HG03521 (cell line): ENCODE data around the gene XRN1.
"Not testable (repeated sequence)": the region's sequence is repeated elsewhere in the genome, so short reads cannot be mapped to it uniquely, and the experiment has no call there.

Experiments used
- ATAC-seq: cut with Tn5 transposase; IDR thresholded peaks from one replicate; pipeline ENCODE4 v1.9.1; 2021; ENCODE audit warnings: mild to moderate bottlenecking, moderate library complexity; ENCODE audit not compliant: unreplicated experiment

The XRN1 gene

GRCh38 chr3:142436951-142437585 is 10.8 kb downstream of the XRN1 start:
- no peak for ATAC-seq

- ATAC-seq: no peak
Measured at GRCh38 chr3:142434503-142434902, 13.3 kb downstream of the XRN1 start.

GRCh38 chr3:142433110-142433509 is 14.7 kb downstream of the XRN1 start:
- no peak for ATAC-seq

GRCh38 chr3:142429582-142429981 is 18.3 kb downstream of the XRN1 start:
- ATAC-seq: no peak

- no peak for ATAC-seq
Measured at GRCh38 chr3:142424754-142425153, 23.1 kb downstream of the XRN1 start.

GRCh38 chr3:142418926-142419592 is 28.8 kb downstream of the XRN1 start:
- ATAC-seq: no peak

GRCh38 chr3:142417302-142417701 is 30.5 kb downstream of the XRN1 start:
- no peak for ATAC-seq

GRCh38 chr3:142400537-142400936 is 47.3 kb downstream of the XRN1 start:
- ATAC-seq: not testable (repeated sequence)

- ATAC-seq: no peak
Measured at GRCh38 chr3:142394921-142395622, 52.8 kb downstream of the XRN1 start.

- ATAC-seq: no peak
Measured at GRCh38 chr3:142385078-142385477, 62.8 kb downstream of the XRN1 start.

- ATAC-seq: no peak
Measured at GRCh38 chr3:142374687-142375086, 73.2 kb downstream of the XRN1 start.

- not testable (repeated sequence) for ATAC-seq
Measured at GRCh38 chr3:142369576-142369975, 78.3 kb downstream of the XRN1 start.

GRCh38 chr3:142366434-142366833 is 81.4 kb downstream of the XRN1 start:
- no peak for ATAC-seq

GRCh38 chr3:142363936-142364467 is 83.8 kb downstream of the XRN1 start:
- no peak for ATAC-seq

GRCh38 chr3:142363433-142363832 is 84.4 kb downstream of the XRN1 start:
- ATAC-seq: not testable (repeated sequence)

- no peak for ATAC-seq
Measured at GRCh38 chr3:142359367-142359766, 88.5 kb downstream of the XRN1 start.

GRCh38 chr3:142356818-142357217 is 91.0 kb downstream of the XRN1 start:
- ATAC-seq: no peak

GRCh38 chr3:142355692-142356091 is 92.1 kb downstream of the XRN1 start:
- peak; percentile 44 for ATAC-seq

GRCh38 chr3:142354076-142354475 is 93.8 kb downstream of the XRN1 start:
- ATAC-seq: no peak

GRCh38 chr3:142353571-142353970 is 94.3 kb downstream of the XRN1 start:
- ATAC-seq: no peak

- not testable (repeated sequence) for ATAC-seq
Measured at GRCh38 chr3:142352698-142353097, 95.1 kb downstream of the XRN1 start.

- no peak for ATAC-seq
Measured at GRCh38 chr3:142348460-142348859, 99.4 kb downstream of the XRN1 start.
